HG03025 (cell line): ENCODE results near the gene CDC20.
"Not testable (repeated sequence)": the region's sequence is repeated elsewhere in the genome, so short reads cannot be mapped to it uniquely, and the experiment has no call there.

ENCODE experiments used
- ATAC-seq: cut with Tn5 transposase; IDR thresholded peaks from one replicate; pipeline ENCODE4 v1.9.1; 2021; ENCODE audit warnings: mild to moderate bottlenecking, moderate library complexity; ENCODE audit not compliant: unreplicated experiment, low FRiP score

Gene CDC20

DNA sequence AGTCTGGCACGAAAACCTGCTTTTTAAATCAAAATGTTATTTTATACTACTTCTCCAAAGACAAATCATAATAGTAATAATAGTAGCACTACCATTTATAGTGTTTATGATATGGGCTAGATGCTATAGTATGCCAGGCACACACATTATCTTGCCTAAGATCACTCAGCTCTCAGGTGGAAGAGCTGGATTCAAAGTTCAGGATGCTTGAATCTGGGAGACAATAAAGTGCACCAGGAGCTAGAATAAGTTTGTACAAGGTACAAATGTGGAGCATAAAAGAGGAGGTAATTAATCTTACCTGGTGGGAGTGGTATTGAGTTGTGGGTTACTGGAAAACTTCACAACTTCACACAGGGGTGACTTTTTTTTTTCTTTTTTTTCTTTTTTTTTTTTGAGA is 19.1 kb downstream of the CDC20 start:
- ATAC-seq, result no peak

DNA sequence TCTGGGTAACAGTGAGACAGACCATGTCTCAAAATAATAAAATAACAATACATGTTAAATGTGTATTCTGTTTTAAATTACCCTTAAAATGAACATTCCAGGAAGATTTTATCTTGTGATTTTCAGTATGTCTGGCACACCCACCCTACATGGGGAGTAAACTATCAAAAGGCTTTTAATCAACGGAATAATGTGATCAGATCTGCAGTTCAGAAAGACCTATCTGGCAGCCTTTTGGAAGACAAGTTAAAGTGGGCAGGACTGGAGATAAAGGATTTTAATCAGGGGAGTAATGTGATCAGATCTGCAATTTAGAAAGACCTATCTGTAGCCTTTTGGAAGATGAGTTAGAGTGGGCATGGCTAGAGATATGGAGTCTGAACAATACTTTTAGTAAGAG is 20.7 kb downstream of the CDC20 start:
- ATAC-seq, result no peak

DNA sequence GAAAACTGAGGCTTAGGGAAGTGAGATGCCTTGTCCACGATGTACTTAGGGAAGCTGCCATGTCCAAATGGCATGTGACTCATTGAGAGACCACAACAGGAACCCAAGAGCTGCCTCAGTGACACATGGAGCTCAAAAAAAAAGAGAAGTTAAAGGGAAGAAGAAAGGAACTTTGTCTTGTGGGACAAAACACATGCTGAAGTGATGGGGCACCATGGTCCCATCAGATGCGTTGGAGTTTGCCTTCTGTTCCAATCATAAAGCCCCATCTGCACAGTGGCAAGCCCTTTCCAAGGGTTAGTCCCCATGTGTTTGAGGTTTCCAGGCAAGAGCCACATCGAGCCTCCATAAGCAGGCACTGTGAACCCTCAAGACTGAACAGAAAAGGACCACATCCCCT is 22.8 kb downstream of the CDC20 start:
- no peak for ATAC-seq

DNA sequence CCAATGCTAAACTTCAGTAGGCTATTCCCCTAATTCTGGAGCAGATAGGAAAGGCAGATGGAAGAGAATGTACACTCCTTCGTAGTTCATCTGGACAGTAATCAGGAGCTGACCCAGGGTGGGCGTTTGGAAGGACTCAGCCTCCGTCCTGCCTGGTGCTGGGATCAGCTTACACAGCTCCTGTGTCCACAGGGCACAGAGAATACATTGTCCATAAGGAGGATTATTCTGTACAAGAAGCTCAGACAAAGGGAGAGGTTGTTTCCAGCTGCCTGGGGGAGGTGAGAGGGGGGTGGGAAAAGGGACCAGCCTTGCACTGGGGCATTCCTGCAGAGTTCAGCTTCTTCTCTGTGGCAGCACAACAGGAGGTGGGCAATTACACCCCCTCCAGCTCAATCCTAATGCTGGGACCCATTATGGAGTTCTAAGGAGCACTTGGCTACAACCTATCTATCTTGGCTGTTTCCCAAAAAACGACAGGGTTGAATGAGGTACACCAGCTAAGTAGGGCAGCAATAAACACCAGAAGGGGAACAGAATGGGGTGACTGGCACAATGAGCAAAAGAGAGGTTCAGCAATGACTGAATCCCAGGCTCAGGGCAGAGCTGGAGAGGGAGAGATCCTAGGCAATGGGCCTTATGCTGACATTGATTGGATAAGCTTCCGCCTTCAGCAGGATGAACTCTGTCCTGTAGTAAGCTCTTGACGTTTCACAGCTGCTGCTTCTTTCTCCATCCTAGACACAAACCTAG is 23.4 kb downstream of the CDC20 start:
- no peak for ATAC-seq

DNA sequence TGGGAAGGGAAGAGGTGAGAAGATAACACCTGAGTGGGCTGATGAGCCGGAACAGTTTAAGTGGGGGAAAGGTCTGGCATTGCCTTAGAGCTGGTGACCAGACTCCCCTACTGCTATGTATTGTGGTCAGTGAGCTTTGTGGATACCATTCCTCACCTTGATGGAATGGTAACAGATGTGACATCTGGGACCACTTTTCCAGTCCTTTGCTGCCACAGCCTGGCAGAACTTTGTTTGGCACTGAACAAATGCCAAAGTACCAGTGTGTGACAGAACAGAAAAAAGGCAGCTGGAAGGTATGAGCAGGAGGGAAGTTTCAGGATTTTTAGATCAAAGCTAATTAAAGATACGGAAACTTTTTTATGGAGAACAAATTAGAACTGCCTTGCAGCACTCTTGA is 24.7 kb downstream of the CDC20 start:
- ATAC-seq, result no peak

DNA sequence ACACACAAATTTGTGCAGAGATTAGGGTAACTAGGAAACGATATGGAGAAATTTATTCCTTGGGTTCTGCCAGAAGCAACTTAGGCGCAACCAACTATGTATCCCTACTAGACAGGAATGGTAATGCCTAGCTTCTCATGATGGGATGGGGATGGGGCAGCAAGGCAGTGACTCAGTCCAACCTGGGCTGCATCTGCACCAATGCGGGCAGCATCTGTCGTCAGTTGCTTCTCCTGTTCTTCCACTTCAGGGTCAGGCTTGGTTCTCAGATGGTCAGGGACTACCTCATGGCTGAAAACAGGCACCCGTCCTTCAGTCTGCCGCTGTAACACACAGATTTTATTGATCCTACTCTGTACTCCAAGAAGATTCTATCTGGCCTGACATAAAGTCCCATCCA is 27.9 kb downstream of the CDC20 start:
- ATAC-seq, result no peak

DNA sequence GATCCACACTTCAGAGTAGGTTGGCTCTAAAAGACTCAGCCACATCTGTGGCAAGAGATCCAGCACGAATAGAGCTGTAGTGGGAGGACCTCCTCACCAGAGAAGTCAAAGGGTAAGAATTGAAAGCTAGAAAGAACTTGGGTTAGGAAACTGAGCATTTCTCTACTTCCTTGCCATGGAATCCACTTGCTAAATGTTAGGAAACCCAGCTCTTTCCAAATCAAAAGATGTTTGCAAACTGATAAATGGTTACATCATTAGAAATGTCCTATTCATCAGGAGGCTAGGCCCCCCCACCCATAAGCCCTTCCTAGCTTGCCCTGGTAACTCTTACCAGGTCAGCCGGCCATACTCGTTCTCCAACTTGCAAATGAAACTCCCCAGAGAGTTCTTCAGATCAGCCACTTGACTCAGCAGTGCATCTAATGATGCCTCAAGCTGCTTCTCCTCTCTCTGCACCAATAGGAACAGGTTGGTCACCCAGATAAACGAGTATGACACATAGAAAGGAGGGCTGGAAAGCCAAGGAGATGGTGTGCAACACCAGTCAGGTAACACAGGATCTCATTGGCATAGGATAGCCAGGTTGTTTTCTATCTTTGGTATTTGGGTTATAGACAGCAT is 29.3 kb downstream of the CDC20 start:
- ATAC-seq, result no peak

DNA sequence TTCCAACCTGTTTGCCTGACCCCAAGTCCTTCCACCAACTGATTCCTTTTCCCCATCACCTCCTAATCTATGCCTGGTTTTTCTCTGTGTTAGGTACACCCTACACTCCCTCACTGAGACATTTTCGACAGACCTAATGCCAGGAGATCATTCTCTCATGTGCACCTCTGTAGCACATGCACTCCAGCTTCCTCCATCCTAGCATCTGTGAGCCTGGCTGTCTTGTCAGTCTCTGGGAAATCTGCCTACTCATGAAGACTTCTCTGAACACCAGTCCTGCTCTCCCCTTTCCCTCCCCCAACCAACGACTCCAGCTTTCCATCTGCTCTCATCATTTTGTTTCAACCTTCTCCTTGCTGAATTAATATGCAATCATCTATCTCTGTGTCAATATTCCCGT is 29.8 kb downstream of the CDC20 start:
- no peak for ATAC-seq

DNA sequence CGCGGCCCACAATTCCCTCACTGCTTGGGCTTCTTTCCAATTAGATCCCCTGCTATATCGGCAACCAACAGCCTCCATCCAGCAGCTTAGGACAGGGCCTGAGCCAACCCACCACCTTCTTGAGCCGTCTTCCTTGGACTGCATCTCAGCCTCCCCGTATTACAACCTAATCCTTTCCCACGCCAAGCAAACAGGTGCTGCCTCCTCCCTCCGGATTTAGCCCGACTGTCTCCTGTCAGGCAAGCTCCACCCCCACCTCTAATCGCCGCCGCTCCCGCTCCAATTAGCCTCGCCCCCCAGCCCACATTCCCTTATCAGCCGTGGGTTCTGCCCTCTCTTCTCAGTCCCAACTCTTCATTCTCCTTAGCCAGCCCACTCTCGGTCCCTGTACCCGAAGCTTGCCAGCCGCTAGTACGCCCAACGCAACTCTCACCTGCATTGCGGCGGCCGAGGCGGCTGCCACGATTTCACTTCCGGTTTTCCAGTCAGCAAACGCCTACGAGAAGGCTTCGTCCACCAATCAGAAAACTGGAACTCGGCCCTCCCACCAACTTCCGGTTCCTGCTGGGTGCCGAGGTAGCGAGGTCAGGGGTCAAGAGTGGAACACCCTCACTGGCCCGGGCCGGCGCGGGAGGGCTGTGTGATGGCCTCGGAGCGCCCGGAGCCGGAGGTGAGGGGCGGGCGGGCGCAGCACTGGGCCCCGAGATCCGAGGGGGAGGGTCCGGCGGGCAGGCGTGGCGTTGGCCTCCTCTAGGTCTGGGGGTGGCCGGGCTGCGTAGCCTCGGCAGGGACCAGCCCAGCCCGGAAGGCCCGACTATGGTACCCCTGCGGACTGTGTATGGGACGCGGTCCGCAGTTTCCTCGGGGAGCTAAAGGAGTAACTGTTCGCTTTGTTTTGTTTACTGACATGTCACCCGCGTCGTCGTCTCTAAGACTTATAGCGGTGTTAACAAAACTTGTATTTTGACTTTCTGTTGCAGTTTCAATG is 30.8 kb downstream of the CDC20 start, which contains the start of the genes MED8 and SZT2:
Gene MED8, minus strand, starts transcription at position 475 of the 988 bp plus-strand sequence. Its CDS starts 36 bp downstream, at position 439.
Gene SZT2, plus strand, starts transcription at position 574 of the 988 bp plus-strand sequence. Its CDS starts 70 bp downstream, at position 644.
- peak; percentile 81 for ATAC-seq

DNA sequence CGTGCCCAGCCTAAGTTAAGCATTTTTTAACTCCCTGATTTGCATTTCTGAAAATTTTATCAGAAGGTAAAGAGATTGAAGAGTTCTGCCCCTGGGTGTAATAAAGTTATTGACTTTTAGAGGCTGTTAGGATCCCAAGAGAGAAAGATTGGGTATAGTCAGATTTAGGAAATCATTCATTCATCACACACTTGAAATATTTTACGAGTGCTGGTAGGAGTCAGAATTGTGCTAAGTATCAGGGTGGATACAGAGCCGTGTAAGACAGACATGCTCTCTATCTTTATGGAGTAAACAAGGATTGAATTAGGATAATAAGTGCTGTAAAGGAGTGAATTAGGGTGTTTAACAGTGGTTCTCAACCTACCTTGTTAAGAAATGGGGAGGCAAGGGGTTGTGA is 33.9 kb downstream of the CDC20 start:
- ATAC-seq, result no peak

DNA sequence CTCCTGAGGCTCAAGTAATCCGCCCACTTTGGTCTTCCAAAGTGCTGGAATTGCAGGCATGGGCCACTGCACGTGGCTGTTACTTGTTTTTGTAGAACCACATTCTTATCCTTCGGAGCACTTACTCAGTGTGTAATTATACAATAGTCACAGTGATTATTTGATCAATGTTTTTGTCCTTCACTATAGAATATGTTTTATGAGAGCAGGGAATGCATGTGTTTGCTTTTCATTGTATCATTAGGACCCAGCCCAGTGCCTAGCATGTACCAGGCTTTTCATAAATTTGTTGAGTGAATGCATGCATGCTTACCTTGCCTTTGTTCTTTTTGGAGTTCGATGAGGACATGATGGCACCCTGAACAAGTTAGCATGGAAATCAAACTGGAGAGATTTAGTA is 36.7 kb downstream of the CDC20 start:
- ATAC-seq, result no peak

DNA sequence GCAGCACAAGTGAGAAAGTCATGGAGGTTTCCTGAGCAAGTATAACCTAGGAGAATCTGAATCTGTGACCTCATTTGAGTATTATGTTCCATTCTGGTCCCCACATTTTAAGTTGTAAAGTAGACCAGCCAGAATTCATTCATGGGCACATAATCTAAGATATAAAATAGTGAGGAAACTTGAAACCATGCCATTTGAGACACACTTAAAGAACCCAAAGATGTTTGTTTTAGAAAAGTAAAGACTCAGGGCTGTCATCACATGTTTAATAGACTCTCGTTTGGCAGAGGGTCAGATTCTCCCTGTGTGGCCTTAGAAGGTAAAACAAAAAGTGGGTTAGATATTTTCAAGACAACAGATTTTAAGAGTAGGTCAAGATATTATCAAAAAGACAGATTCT is 37.3 kb downstream of the CDC20 start:
- ATAC-seq, result no peak

DNA sequence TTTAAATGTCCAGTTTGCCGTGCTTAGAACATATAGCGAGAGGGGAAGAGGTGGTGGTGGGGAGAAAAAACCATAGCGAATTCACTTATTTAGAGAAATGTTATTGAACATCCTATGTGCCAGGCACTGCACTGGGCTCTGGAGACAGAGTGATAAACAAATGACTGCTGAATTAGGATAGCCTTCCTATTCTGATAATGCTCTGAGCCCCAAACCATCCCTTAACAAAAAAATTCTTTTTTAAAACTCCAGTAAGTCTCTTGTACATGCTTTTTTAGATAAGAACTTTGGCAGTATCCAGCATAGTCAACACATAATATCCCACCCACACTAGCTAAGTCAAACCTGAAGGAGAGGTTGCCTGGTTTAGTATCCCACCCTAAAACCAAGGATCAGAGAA is 39.4 kb downstream of the CDC20 start:
- ATAC-seq, result no peak

DNA sequence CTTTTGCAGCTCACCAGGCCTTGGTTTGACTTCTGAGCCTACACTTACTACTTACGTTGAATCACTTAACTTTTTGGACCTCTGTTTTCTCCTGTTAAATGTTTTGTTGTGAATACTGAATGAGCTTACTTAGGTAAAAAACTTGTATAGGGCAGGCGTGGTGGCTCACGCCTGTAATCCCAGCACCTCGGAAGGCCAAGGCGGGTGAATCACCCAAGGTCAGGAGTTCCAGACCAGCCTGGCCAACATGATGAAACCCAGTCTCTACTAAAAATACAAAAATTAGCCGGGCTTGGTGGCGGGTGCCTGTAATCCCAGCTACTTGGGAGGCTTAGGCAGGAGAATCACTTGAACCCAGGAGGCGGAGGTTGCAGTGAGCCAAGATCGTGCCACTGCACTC is 41.7 kb downstream of the CDC20 start:
- ATAC-seq, result not testable (repeated sequence)

DNA sequence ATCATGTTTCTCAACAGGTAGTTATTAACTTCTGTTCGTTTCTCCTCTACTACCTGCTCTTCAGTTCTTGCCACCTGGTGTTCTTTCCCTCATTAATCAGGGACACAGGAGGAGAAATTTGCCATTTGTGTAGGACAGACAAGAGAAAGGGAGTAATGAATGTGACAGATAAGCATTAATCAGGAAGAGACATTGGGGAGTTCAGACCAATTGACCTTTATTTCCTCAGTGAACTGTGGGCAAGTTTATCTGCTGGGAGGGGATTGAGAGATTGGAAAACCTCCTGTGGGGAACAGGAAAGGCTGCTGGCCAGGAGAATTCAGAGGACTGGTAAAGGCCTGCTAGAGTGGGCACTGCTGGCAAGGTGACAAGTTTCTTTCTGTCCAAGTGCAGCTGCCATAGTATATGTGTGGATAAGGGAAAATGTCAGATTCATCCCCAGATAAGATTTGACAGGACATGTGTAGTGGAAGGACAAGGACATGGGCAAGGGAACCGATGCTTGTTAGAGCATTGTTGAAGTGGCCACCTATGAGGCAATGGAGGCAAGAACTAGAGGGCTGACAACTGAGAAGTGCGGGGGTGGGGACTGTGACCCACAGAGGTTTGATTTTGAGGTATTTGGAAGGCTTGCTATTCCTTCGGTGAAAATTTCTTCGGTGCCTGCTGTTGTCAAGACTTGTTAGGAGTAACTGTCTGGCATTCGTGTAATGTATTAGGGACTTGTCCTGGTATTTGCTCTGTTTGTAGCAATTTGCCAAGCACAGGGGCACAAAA is 43.5 kb downstream of the CDC20 start:
- no peak for ATAC-seq

DNA sequence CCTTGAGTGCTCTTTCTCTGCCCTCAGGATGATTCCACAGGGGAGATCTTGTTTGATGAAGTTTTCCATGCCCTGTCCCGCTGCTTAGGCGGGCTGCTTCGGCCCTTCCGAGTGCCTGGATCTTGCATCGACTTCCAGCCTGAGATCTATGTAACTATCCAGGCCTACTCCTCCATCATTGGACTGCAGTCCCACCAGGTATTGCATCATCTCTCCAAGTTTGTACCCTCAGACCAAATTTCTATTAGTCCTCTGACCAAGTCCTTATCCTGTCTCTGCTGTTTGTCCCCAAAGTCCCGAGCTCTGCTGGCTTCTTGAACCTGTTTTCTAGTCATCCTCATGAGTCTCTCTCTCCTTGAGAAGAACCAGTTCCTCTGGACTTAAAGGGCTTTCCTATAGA is 45.6 kb downstream of the CDC20 start:
- no peak for ATAC-seq

DNA sequence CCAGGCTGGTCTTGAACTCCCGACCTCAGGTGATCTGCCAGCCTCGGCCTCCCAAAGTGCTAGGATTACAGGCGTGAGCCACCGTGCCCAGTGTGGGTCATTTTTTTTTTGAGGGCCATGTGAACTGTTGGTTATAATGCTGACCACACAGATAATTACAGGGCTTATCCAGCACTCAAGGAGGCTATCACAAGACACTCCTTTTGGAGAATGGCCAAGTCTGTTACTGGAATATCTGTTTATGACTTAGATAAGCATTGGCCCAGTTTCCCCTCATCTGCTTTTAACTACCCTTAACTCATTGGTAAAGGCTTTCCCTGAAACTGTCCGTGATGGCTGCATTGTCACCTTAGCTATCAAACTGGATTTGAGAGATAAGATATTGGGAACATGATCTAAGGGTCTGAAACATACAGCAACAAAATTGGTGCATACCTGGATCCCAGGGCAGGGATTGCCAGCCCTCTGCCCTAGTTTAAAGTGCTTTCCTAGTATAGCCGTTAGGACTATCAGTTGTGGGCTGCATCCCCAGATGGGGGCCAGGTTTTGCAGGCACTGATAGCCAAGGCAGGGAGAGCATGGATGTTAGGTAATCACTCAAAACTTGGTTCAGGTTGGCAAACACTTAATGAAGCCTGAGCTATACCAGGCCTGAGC is 46.6 kb downstream of the CDC20 start:
- ATAC-seq, result no peak

DNA sequence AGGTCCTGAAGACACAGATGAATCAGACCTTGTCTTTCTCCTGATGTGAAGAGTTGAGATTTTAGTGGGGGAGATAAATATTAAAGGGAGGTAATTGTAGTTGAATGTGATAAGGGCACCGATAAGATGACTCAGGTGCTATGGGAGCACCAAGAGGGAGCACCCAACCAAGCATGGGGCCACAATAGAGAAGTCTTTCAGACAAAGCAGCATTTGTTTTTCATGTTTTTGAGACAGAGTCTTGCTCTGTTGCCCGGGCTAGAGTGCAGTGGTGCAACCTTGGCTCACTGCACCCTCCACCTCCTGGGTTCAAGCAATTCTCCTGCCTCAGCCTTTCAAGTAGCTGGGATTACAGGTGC is 47.1 kb downstream of the CDC20 start:
- ATAC-seq, result no peak

DNA sequence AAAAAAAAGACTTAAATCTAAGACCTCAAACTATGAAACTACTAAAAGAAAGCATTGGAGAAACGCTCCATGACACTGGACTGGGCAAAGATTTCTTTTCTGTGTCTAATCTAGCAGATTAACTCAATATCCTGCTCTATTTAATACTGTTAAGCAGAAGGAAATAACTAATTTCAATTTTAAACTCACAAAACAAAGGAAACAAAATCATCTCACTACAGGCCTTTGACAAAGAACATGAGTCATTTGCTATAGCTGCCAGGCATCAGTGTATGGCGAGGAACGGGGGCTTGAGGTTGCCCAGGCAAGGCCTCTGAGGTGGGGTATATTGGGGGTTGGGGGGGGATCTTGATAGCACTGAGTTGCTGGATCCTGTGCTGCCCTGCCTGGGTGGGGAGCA is 51.8 kb downstream of the CDC20 start:
- no peak for ATAC-seq
